ENCODE data around the gene CHCHD3. TPM values are rescaled to one million over a fixed set of nuclear protein-coding genes. Genes with fewer than 3 reads are reported as not detected.

The CHCHD3 gene
- polyA plus RNA-seq, 2 of the 4 experiments (the other 2 are of a cell fraction): 96.7 to 139 TPM

DNA sequence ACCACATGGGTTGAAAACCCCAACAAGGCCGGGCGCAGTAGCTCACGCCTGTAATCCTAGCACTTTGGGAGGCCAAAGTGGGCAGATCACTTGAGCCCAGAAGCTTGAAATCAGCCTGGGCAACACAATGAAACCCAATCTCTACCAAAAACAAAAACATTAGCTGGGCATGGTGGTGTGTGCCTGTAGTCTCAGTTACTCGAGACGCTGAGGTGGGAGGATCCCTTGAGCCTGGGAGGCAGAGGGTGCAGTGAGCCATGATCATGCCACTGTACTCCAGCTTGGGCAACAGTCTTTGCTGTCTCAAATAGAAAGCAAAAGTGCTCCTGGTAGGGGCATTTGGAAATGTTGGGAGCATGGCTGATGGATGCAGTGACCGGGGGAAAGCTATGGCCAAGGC lies 296.0 kb downstream of the CHCHD3 start (continued):
- TF ChIP-seq KDM5A (IDR thresholded peaks at IDR 0.05) (no peak), GATA3 (IDR thresholded peaks at IDR 0.05; ENCODE audit: borderline replicate concordance) (no peak), ZSCAN20 (CRISPR knock-in tag; IDR thresholded peaks at IDR 0.05) (no peak), HDAC2 (IDR thresholded peaks at IDR 0.05) (no peak)

DNA sequence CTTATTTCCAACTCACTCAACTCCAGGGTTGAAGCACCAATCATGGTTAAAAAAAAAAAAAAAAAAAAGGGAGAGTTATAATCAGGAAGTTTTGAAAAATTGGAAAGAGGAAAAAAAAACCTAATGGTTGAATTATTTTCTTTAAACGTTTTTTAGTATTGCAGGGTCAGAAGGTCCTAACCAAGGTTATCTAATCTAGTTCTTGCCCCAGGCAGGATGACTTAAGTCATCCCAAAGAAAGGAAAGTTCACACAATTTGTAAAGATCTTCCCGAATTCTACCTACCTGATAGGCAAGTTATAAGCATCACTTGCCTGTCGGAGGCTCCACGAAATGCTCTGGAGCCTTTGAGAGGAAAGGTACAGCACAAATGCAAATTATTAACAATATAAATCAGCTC lies 297.5 kb downstream of the CHCHD3 start:
- no peak for DNase-seq (ENCODE audit: low read depth in 1 of 2, low spot score in 1 of 2)
- Histone ChIP-seq H3K27ac (peak overlapping the region; percentile 65 to 80), H3K9me3 (peaks cover 10% of the 10 kb centered on the region; the same call in 2 of the 3 replicates), H3K4me2 (peak overlapping the region; percentile 70), H3K4me3 (no peak overlapping the region), H3K4me1 (peaks cover 27% of the 10 kb centered on the region)
- WGBS (ENCODE audit: missing lambda C conversion rate): 63% methylated on average over 4 of the region's 4 CpGs
- ATAC-seq: no peak
- no peak for TF ChIP-seq ZNF302 (CRISPR knock-in tag; IDR thresholded peaks at IDR 0.05)
- ChIA-PET CTCF (interaction anchor here (0.6 to 1.7 kb wide), 2 partner anchors 10 to 50 kb away, joined by 5 to 10 read pairs; no protein-coding TSS in a partner anchor), POLR2A (no interaction called here)
- no peak for FAIRE-seq

DNA sequence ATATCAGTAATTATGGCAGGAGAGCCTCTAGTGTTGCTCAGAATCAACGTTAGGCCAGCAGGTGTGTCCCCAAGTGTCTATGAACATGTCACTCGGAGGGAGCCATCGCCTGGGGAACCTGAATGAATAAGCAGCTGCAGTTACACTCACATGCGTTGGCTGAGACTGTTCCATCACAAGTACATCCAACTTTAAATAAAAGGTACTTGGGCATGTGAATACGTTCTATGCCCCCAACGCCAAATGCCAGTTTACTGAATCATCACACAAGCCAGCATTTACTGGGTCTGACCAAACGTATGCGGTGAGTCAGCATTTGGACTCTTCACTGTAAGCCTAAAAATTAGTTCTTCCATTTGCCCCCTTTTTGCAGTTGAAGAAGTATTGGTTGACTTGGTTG lies 298.1 kb downstream of the CHCHD3 start:
- ATAC-seq (peak; percentile 91 to 93), DNase-seq (ENCODE audit: low read depth in 1 of 2, low spot score in 1 of 2) (peak; percentile 67 to 82), FAIRE-seq (no peak)
- ChIA-PET POLR2A (no interaction called here), CTCF (interaction anchor here (1.7 kb wide), 1 partner anchor 11 kb away, joined by 10 read pairs; no protein-coding TSS in a partner anchor)
- H3K4me1 ChIP-seq: peaks cover 27% of the 10 kb centered on the region
- H3K4me2 ChIP-seq: peak overlapping the region; percentile 70
- peak overlapping the region; percentile 65 to 80 for H3K27ac ChIP-seq
- TF ChIP-seq, protein P1, sequence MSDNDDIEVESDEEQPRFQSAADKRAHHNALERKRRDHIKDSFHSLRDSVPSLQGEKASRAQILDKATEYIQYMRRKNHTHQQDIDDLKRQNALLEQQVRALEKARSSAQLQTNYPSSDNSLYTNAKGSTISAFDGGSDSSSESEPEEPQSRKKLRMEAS (IDR thresholded peaks at IDR 0.05): peak; percentile 69
- TF ChIP-seq, protein P2, sequence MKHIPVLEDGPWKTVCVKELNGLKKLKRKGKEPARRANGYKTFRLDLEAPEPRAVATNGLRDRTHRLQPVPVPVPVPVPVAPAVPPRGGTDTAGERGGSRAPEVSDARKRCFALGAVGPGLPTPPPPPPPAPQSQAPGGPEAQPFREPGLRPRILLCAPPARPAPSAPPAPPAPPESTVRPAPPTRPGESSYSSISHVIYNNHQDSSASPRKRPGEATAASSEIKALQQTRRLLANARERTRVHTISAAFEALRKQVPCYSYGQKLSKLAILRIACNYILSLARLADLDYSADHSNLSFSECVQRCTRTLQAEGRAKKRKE (CRISPR knock-in tag; IDR thresholded peaks at IDR 0.05; ENCODE audit: low read depth): no peak
- TF ChIP-seq MAFK (IDR thresholded peaks at IDR 0.05; ENCODE audit: partially characterized antibody) (peak; percentile 89), GATA3 (IDR thresholded peaks at IDR 0.05; ENCODE audit: borderline replicate concordance) (peak; percentile 31; the same call in 1 of the 2 replicates), NR3C1 (IDR thresholded peaks at IDR 0.05) (no peak), ESRRA (IDR thresholded peaks at IDR 0.05; ENCODE audit: borderline replicate concordance, low read length) (no peak), RCOR1 (IDR thresholded peaks at IDR 0.05; ENCODE audit: low read depth, low read length) (no peak), NFE2L2 (conservative IDR thresholded peaks at IDR 0.05; ENCODE audit: low read length) (0 out of 2 replicates have a peak, but pooled peaks have one; percentile 42), ZSCAN20 (CRISPR knock-in tag; IDR thresholded peaks at IDR 0.05) (no peak), FOSL2 (IDR thresholded peaks at IDR 0.05) (peak; percentile 85), FOSL2 (CRISPR knock-in tag; IDR thresholded peaks at IDR 0.05) (peak; percentile 80), CHD2 (IDR thresholded peaks at IDR 0.05; ENCODE audit: low read length, partially characterized antibody) (no peak), JUNB (IDR thresholded peaks at IDR 0.05) (peak; percentile 56)
- TF ChIP-seq, protein P3, sequence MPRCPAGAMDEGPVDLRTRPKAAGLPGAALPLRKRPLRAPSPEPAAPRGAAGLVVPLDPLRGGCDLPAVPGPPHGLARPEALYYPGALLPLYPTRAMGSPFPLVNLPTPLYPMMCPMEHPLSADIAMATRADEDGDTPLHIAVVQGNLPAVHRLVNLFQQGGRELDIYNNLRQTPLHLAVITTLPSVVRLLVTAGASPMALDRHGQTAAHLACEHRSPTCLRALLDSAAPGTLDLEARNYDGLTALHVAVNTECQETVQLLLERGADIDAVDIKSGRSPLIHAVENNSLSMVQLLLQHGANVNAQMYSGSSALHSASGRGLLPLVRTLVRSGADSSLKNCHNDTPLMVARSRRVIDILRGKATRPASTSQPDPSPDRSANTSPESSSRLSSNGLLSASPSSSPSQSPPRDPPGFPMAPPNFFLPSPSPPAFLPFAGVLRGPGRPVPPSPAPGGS (IDR thresholded peaks at IDR 0.05): no peak
- H3K4me3 ChIP-seq: no peak overlapping the region
- 12% methylated on average over 8 of the region's 8 CpGs for WGBS (ENCODE audit: missing lambda C conversion rate)
- H3K9me3 ChIP-seq: peaks cover 10% of the 10 kb centered on the region; the same call in 2 of the 3 replicates

DNA sequence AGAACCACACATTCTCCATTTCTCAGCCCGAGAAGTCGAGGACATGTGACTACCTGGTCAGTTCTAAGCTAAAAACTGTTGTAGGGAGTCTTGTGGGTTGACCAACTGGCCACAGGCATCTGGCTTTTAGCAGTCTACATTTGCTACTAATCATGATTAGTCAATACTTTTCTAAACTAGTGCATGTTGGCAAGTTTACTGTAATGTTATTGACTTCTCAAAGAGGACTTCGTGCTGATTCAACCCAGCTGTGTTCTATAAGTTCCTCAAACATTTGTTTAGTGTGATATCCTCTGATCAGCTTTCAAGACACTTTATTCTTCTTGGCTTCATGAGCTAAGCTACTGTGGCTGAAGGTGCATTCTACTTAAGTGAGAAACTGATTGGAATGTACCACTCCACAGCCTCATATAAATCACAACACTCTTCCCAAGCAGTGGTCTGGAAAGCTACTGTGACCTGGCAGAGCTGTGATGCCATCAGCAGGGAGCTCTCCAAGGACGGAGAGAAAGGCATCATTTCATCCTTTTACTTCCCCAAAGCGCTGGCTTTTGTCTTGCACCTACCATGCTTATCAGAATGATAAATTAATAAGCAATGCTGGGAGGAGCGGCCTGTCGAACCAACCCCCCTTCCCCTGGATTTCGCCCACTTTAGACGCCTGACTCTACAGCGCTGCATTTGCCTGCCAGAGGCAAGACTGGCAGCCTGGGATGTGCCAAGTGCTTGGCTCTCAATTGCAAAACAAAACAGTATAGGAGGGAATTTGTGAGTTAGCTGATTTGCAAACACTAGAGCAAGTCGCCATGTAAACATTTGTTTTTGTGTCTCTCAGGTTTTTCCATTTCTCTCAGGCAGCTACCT lies 298.9 kb downstream of the CHCHD3 start:
- TF ChIP-seq TP53 (CRISPR knock-in tag; IDR thresholded peaks at IDR 0.05) (no peak), EHMT2 (IDR thresholded peaks at IDR 0.05; ENCODE audit: low read depth) (no peak), EP300 (IDR thresholded peaks at IDR 0.05) (no peak), POLR2A (IDR thresholded peaks at IDR 0.05; ENCODE audit: low read length) (no peak), MYC (IDR thresholded peaks at IDR 0.05; ENCODE audit: borderline replicate concordance, low read length) (no peak), HOXA7 (CRISPR knock-in tag; IDR thresholded peaks at IDR 0.05) (no peak), FOSL2 (IDR thresholded peaks at IDR 0.05) (no peak), FOSL2 (CRISPR knock-in tag; IDR thresholded peaks at IDR 0.05) (no peak), NR3C1 (IDR thresholded peaks at IDR 0.05) (no peak)
- TF ChIP-seq, protein P4, sequence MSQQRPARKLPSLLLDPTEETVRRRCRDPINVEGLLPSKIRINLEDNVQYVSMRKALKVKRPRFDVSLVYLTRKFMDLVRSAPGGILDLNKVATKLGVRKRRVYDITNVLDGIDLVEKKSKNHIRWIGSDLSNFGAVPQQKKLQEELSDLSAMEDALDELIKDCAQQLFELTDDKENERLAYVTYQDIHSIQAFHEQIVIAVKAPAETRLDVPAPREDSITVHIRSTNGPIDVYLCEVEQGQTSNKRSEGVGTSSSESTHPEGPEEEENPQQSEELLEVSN (IDR thresholded peaks at IDR 0.05; ENCODE audit: borderline replicate concordance, low read depth): no peak; the same call in 1 of the 2 replicates
- Histone ChIP-seq H3K4me3 (no peak overlapping the region), H3K27ac (peak overlapping the region; percentile 65 to 80), H3K4me1 (peaks cover 27% of the 10 kb centered on the region), H3K4me2 (peak overlapping the region; percentile 70), H3K9me3 (peaks cover 7% of the 10 kb centered on the region; the same call in 2 of the 3 replicates)
- no peak for ATAC-seq
- ChIA-PET POLR2A (no interaction called here), CTCF (interaction anchor here (1.7 kb wide), 1 partner anchor 11 kb away, joined by 10 read pairs; no protein-coding TSS in a partner anchor)
- FAIRE-seq: no peak
- WGBS (ENCODE audit: missing lambda C conversion rate): 91% methylated on average over 11 of the region's 11 CpGs
- DNase-seq (ENCODE audit: low read depth in 1 of 2, low spot score in 1 of 2): no peak
